ENCODE measurements around the gene EFS.

DNA sequence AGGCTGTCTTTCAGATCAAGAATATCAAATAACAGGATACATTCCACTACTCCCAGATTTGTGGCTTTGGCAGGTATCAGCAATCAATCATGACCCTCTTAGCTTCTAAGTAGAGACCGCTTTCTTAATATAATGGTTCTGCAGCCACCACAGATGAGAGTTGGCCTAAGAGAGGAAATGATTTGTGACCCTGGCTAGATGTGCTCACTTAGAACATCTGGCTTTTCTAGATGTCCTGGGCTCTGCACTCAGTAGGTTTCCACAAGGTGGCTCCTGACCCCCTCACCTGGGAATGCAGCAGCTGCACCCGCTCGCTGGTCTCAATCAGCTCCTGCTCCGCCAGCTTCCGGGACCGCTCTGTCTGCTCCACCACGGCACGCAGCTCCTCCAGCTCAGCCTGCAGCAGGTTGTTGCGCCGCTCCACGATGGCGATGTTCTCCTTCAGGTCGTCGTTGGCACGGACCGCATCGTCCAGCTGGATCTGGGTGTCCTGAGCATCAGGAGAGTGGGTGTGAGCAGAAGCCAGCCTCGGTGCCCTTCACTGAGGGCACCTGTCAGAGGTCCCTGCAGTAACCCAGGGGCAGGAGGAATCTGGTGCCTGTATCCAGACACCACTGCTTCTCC lies 20.8 kb upstream of the EFS start:
- TF ChIP-seq, protein P1, sequence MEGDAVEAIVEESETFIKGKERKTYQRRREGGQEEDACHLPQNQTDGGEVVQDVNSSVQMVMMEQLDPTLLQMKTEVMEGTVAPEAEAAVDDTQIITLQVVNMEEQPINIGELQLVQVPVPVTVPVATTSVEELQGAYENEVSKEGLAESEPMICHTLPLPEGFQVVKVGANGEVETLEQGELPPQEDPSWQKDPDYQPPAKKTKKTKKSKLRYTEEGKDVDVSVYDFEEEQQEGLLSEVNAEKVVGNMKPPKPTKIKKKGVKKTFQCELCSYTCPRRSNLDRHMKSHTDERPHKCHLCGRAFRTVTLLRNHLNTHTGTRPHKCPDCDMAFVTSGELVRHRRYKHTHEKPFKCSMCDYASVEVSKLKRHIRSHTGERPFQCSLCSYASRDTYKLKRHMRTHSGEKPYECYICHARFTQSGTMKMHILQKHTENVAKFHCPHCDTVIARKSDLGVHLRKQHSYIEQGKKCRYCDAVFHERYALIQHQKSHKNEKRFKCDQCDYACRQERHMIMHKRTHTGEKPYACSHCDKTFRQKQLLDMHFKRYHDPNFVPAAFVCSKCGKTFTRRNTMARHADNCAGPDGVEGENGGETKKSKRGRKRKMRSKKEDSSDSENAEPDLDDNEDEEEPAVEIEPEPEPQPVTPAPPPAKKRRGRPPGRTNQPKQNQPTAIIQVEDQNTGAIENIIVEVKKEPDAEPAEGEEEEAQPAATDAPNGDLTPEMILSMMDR (conservative IDR thresholded peaks at IDR 0.05; ENCODE audit: low read depth, low read length), result no peak
- TF ChIP-seq EZH2phosphoT487 (IDR thresholded peaks at IDR 0.05; ENCODE audit: borderline replicate concordance, low read length) (no peak), EZH2 (IDR thresholded peaks at IDR 0.05; ENCODE audit: low read length, unreplicated experiment) (no peak)
